Kidney (tissue), 14 donors: Measurements from ENCODE around the gene INHBA. TPM values are rescaled to one million over a fixed set of nuclear protein-coding genes. Genes with fewer than 3 reads are reported as not detected.

Source experiments
- DNase-seq, 5 donors: peaks; one replicate each; pipeline ENCODE4 v3.0.0-alpha.2; 2013 to 2020
- FAIRE-seq: peaks from 2 replicates; lab custom pipeline; 2012; peaks lifted over from hg19 to GRCh38; lab: Jason Lieb, UNC
- H3K27ac ChIP-seq, 2 donors: one replicate each; pipeline ENCODE4 v1.7.0; 2013; ENCODE audit warnings: low read depth in 2 of 2, low read length in 2 of 2, inconsistent platforms in 1 of 2
- H3K27me3 ChIP-seq: one replicate; pipeline ENCODE4 v1.7.1; 2013; ENCODE audit warnings: low read length, inconsistent platforms; ENCODE audit not compliant: control insufficient read depth, insufficient read depth
- H3K36me3 ChIP-seq, 3 donors: one replicate each; pipeline versions ENCODE4 v1.7.0 to v1.7.1; 2013; ENCODE audit warnings: low read length in 3 of 3, control low read depth in 1 of 3, inconsistent platforms in 1 of 3; ENCODE audit not compliant: insufficient read depth in 3 of 3, control insufficient read depth in 2 of 3
- H3K4me1 ChIP-seq, 3 donors: one replicate each; pipeline versions ENCODE4 v1.7.0 to v1.7.1; 2013; ENCODE audit warnings: low read length in 3 of 3, inconsistent platforms in 1 of 3, low read depth in 1 of 3; ENCODE audit not compliant: control insufficient read depth in 2 of 3, insufficient read depth in 2 of 3
- H3K4me3 ChIP-seq, 3 donors: one replicate each; pipeline versions ENCODE4 v1.7.0 to v1.8.1; 2013; ENCODE audit warnings: low read length in 3 of 3, control low read depth in 1 of 3, inconsistent platforms in 1 of 3
- H3K9ac ChIP-seq, 3 donors: one replicate each; pipeline versions ENCODE4 v1.7.0 to v1.7.1; 2013; ENCODE audit warnings: low read length in 3 of 3, control low read depth in 1 of 3, inconsistent platforms in 1 of 3
- H3K9me3 ChIP-seq, 3 donors: one replicate each; pipeline versions ENCODE4 v1.7.0 to v1.7.1; 2013; ENCODE audit warnings: low read length in 3 of 3, control low read depth in 1 of 3, inconsistent platforms in 1 of 3; ENCODE audit not compliant: control insufficient read depth in 2 of 3, insufficient read depth in 1 of 3
- intact Hi-C: fragments of 100-400 bp; cut with DNase I; formaldehyde crosslinking; loops from one replicate; pipeline ENCODE4 v1.11.1; 2022
- polyA plus RNA-seq: library from polyadenylated mRNA; stranded (reverse); fragments of 350-450 nt; fragmentation: Illumina TruSeq; extraction: RNeasy Lipid Tissue Mini Kit (QIAGEN cat#74804); gene quantifications from one replicate; pipeline ENCODE4 v1.2.3, GENCODE V29; 2014; ENCODE audit warnings: low read depth, low replicate concordance; ENCODE audit not compliant: insufficient read depth
- total RNA-seq: library from RNA; stranded (reverse); fragmentation: NEBNext Ultra II Directional; extraction: Animal tissue kit (Norgen Biotek cat#: 25700); gene quantifications from one replicate; pipeline ENCODE4 v1.2.1, GENCODE V29; 2021
- TF ChIP-seq, protein P1 (sequence below): IDR thresholded peaks from 3 replicates; pipeline ENCODE4 v1.5.1; 2012; ENCODE audit warnings: mild to moderate bottlenecking, moderate library complexity, borderline replicate concordance; ENCODE audit not compliant: insufficient read depth; ENCODE audit errors: extremely low read depth
- donor health status: control.
- donor health status: control.
- donor health status: control.
- donor health status: control.
- donor health status: control.
- donor health status: DM: yes; HTN: yes; CAD: no.
- donor health status: Normal renal cell carcinoma (clear cell type).

INHBA gene
- total and polyA plus RNA-seq, 2 donors from 2014 or later = 0.49 to 5.9 TPM

DNA sequence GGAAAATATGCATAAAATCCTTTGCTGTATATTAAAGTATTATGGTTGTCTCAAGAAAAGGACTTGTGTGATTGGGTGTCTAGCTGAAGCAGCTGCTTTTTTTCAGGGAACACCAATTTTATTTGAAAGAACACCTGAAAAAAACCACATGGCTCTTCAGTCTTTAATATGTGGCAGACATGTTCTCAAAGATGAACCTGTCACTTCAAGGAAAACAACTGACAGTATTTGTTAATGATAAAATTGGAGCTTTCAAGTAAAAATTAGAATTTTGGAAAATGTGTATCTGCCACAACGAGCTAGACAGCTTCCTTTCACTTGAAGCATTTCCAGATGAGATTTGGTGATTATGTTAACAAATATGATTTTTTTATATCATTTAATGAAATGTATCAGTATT lies 59.3 kb downstream of the INHBA start:
- Histone ChIP-seq H3K27ac (no peak overlapping the region), H3K4me1 (no peaks in the 10 kb centered on the region), H3K4me3 (no peak overlapping the region), H3K9me3 (no peaks in the 10 kb centered on the region), H3K9ac (no peak overlapping the region), H3K36me3 (no peaks in the 10 kb centered on the region), H3K27me3 (no peaks in the 10 kb centered on the region)
- TF ChIP-seq, protein P1, sequence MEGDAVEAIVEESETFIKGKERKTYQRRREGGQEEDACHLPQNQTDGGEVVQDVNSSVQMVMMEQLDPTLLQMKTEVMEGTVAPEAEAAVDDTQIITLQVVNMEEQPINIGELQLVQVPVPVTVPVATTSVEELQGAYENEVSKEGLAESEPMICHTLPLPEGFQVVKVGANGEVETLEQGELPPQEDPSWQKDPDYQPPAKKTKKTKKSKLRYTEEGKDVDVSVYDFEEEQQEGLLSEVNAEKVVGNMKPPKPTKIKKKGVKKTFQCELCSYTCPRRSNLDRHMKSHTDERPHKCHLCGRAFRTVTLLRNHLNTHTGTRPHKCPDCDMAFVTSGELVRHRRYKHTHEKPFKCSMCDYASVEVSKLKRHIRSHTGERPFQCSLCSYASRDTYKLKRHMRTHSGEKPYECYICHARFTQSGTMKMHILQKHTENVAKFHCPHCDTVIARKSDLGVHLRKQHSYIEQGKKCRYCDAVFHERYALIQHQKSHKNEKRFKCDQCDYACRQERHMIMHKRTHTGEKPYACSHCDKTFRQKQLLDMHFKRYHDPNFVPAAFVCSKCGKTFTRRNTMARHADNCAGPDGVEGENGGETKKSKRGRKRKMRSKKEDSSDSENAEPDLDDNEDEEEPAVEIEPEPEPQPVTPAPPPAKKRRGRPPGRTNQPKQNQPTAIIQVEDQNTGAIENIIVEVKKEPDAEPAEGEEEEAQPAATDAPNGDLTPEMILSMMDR = no peak
- no peak for FAIRE-seq
- intact Hi-C loops = no loop called here
- no peak for DNase-seq

DNA sequence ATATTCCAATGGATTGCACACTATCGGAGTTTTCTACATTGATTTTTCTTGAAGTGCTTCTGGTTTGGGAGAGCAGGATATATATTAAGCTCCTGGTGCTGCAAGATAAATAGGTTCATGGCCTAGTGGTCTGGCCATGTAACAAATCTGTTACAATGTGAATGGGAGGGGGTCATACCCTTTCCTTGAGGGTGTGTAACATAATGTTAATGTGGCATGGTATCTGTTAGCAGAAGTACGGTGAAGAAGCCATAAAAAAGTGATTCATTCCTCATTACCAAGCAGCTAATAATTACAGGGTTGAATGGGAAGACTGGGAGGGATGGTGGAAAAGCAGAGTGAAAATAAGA lies 61.2 kb downstream of the INHBA start:
- H3K4me3 ChIP-seq = no peak overlapping the region
- FAIRE-seq = no peak
- no peaks in the 10 kb centered on the region for H3K9me3 ChIP-seq
- H3K27ac ChIP-seq = no peak overlapping the region
- no peaks in the 10 kb centered on the region for H3K27me3 ChIP-seq
- TF ChIP-seq, protein P1 = no peak
- no peak overlapping the region for H3K9ac ChIP-seq
- no peaks in the 10 kb centered on the region for H3K36me3 ChIP-seq
- no peak for DNase-seq
- H3K4me1 ChIP-seq = no peaks in the 10 kb centered on the region
- intact Hi-C loops = no loop called here

DNA sequence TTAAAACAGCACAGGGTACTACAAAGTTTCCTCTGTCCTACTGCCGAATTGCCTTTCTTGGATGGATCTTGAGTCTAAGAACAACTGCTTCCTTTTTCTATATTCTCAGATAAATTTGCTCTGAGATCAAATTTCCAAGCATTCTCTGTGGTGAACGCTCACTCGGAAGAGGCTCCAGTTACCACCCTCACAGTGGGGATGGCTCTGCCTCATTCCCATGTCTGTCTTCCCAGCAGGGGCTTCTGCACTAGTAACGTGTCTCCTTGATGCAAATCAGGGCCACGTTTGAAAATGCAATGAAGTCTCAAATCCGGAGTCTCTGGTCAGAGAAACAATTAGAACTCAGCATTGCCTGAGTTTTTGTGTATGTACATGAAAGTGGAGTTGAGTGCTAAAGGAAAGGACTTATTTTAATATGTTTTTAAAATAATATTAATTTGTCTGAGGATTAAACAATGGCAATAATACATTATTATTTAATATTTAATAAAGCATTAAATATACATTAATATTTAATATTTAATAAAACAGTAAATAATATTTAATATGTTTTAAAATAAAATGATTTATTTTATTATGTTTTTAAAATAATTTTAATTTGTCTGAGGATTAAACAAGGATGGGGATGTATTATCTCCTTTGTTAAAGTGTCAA lies 61.8 kb downstream of the INHBA start:
- no peaks in the 10 kb centered on the region for H3K36me3 ChIP-seq
- H3K27me3 ChIP-seq = no peaks in the 10 kb centered on the region
- DNase-seq (peak in 3 of 5 donors; percentile 3 to 22 (median 11)), FAIRE-seq (peak; percentile 93)
- intact Hi-C loops = no loop called here
- H3K4me3 ChIP-seq = no peak overlapping the region
- H3K4me1 ChIP-seq = no peaks in the 10 kb centered on the region
- no peak overlapping the region for H3K27ac ChIP-seq
- TF ChIP-seq, protein P1 = no peak
- no peak overlapping the region for H3K9ac ChIP-seq
- H3K9me3 ChIP-seq = no peaks in the 10 kb centered on the region

DNA sequence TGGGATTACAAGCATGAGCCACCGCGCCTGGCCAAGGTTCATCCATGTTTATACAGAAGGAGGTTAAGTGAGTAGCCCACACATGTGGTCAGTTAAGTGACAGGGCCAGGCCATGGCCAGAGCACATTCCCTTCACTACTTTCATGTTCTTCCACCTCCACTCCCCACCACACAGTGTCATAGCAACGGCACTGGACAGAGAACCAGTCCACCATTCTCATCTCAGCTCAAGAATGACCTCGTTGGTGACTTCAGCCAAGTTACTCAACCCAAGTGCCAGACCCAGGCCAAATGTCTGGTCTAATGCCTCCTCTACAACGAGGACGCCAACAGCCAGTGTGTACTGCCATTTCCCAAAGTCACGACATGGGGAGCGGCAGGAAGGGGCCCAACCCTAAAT lies 62.4 kb downstream of the INHBA start:
- no peak overlapping the region for H3K27ac ChIP-seq
- no peaks in the 10 kb centered on the region for H3K27me3 ChIP-seq
- DNase-seq (no peak), FAIRE-seq (no peak)
- no peak overlapping the region for H3K4me3 ChIP-seq
- TF ChIP-seq, protein P1 = no peak
- H3K9ac ChIP-seq = no peak overlapping the region
- no peaks in the 10 kb centered on the region for H3K36me3 ChIP-seq
- H3K9me3 ChIP-seq = no peaks in the 10 kb centered on the region
- no peaks in the 10 kb centered on the region for H3K4me1 ChIP-seq
- intact Hi-C loops = no loop called here
